HG03571 (cell line): ENCODE measurements around the gene EXOC6B.

Source experiments
- ATAC-seq: cut with Tn5 transposase; IDR thresholded peaks from one replicate; pipeline ENCODE4 v1.9.1; 2021; ENCODE audit not compliant: unreplicated experiment

EXOC6B gene

GRCh38 chr2:72744049-72744448 is 81.8 kb downstream of the EXOC6B start:
- ATAC-seq = no peak

DNA sequence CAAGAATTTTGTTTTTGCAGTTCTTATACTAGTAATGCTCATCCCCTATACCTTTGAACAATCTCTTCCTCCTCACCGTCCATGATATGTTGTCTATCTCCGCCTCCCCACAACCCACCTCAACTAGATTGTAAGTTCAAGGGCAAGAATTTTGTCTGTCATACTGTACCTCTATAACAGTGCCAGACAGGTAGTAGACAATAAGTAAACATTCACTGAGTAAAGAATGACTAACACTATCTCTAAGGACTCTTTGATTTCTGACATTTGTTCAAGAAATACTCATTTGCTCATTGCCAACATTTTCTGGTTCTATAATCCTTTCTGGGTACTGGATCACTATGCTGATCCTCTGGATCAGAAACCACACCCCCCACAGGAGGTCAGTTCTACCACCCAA is 82.4 kb downstream of the EXOC6B start:
- no peak for ATAC-seq

GRCh38 chr2:72738096-72738495 is 87.7 kb downstream of the EXOC6B start:
- ATAC-seq = no peak

DNA sequence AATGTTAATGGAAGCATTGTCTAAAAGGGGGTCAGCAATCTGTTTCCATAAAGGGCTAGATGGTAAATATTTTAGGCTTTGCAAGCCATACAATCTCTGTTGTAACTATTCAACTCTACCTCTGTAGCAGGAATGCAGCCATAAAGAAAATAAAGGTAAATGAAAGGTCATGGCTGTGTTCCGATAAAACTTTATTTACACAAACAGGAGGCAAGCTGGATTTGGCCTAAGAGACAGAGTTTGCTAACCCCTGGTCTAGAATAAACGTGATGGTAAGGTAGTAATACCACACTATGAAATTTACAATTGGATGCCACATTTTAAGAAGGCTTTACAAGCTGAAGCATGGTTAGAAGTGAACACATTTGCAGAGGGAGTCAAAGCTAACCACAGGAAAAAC is 91.4 kb downstream of the EXOC6B start:
- ATAC-seq = no peak

- ATAC-seq = no peak
Measured at GRCh38 chr2:72731116-72731515, 94.7 kb downstream of the EXOC6B start.

DNA sequence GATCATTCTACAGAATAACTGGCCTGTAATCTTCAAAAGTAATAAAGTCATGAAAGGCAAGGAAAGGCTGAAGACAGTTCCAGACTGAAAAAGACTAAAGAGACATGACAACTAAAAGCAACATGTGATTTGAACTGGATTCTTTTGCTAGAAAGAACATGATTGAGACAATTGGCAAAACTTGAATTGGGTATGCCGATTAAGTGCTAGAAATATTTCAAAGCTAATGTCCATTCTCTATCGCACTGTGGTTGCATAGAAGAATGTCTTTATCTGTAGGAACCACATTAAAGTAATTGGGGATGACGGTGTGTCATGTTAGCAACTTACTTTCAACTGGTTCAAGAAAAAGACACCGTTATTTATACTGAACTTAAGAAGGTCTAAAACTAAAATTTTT is 98.5 kb downstream of the EXOC6B start:
- no peak for ATAC-seq

DNA sequence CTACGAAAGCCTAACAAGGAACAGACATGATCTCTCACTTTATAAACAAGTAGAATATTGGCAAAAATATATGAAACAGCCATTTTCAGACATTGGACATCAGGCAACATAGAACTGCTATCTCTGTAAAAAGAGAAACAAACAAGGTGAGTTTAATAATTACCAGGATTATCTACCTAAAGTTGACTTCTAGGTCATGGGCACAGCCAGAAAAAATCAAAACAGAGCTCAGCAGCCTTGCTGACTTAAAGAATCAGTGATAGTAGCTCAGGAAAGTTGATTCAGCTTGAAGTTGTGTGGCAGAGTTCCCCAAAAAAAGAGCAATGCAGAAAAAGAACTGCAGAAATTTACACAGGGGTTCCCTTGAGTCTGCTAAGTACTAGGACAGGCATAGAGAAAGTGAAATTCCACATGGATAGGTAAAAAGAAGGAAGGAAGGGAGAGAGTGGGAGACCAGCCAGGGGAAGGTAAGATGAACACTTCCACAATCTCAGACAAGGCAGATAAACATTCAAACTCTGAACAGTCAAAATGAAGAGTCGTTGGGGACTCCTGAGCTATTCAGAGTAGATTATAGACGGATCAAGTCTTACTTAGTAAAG is 102.0 kb downstream of the EXOC6B start:
- no peak for ATAC-seq

GRCh38 chr2:72722492-72723070 is 103.3 kb downstream of the EXOC6B start:
- no peak for ATAC-seq

GRCh38 chr2:72719416-72719815 is 106.4 kb downstream of the EXOC6B start:
- no peak for ATAC-seq

- no peak for ATAC-seq
Measured at GRCh38 chr2:72718876-72719275, 107.0 kb downstream of the EXOC6B start.

GRCh38 chr2:72716601-72717000 is 109.2 kb downstream of the EXOC6B start:
- no peak for ATAC-seq

DNA sequence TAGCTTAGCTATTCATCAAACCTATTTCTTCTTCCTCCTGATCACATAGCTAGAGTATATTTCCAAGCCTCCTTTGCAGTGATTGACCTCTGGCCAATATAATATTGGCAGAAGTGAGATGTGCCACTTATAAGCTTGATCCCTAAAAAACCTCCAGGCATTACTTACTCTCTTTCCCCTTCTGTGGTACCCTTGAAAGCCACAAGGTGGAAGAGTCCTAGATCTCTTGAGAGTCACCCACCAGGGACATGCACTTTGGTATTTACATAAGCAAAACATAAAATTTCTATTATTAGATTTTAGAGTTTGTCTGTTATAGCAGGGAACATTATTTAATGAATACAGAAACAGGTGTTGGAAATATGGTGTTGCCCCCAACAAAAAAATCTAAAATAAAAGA is 112.0 kb downstream of the EXOC6B start:
- no peak for ATAC-seq

GRCh38 chr2:72712977-72713376 is 112.9 kb downstream of the EXOC6B start:
- ATAC-seq = no peak

GRCh38 chr2:72712304-72712703 is 113.5 kb downstream of the EXOC6B start:
- no peak for ATAC-seq

GRCh38 chr2:72710418-72711152 is 115.2 kb downstream of the EXOC6B start:
- no peak for ATAC-seq

DNA sequence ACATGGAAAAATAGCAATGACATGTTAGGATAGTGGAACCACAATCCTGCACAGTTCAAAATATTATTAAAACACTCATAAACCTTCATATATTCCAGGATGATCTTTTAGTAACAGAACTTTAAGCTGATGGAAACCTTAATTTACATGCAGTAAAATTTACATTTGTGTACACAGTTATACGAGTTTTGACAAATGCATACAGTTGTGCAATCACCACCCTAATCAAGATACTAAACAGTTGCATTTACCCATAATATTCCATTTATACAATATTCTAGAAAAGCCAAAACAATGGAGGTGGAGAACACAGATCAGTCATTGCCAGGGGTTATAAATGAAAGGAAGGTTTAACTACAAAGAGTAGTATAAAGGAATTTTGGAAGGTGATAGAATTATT is 117.6 kb downstream of the EXOC6B start:
- no peak for ATAC-seq

DNA sequence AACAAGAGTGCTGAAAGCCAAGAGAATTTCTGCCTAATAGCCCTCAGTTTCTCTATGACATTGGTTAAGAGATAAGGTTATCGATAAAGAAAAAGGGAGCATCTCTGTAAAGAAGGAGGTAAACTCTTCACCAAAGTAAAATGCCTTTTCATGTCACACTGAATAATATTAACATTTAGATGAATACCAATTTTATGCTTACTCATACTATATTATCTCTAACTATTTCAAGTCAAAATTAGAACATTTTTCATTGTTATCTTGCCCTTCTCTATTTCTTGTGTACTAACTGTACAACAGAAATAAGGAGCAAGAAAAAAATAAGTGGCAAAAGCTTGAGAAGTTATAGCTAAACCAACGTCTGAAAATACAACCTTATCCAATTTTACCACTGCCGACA is 127.5 kb downstream of the EXOC6B start:
- no peak for ATAC-seq

GRCh38 chr2:72696559-72696958 is 129.3 kb downstream of the EXOC6B start:
- no peak for ATAC-seq

DNA sequence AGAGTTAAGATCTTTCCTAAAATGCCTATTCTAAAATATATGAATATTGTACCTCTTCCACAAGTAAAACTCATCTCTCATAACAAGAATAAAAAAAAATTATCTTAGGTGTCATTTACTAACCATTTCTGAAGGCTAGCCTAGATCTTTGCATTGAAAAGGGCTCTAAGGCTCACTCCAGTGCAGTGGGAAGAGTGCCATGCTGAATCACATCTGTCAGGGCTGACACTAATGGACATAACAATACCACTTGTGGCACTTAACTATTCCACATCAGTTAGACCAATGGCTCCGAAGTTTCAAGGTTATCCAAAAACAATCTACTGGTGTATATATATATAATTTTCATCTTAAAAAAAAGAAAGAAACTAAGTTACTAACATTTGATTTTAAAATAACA is 130.2 kb downstream of the EXOC6B start:
- ATAC-seq = no peak

GRCh38 chr2:72694715-72695496 is 130.9 kb downstream of the EXOC6B start:
- ATAC-seq = no peak

DNA sequence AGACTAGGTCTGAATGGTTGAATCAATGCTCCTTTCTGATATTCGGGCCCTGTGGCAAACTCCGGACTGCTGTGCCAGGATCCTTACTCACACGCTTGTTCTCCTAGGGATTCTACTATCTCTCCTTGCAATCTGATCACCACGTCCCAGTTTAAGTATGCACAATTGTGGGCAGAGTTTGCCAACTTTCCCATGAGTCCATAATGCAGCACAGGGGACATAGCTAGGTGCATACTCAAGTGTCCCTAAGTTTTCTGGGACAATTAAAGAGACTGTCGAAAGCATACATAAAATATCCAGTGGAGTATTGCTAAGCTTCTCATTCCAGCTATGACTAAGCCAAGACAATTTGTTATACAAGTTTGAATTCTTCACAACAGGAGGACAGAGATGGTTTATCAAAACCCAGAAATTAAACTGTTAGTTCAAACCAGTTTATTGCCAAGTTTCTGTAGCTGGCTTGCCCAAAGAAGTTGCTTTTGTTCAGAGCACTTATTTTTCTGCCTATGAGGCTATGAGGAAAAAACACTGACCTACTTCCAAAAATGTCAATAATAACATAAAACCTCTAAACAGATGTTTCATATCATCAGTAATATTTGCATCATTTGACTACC is 136.1 kb downstream of the EXOC6B start:
- ATAC-seq = no peak
